ENCODE data around the gene DPP4.

- no peak for TF ChIP-seq CTCF (IDR thresholded peaks at IDR 0.05; ENCODE audit: low read depth, low read length)
- no peak for TF ChIP-seq EZH2phosphoT487 (IDR thresholded peaks at IDR 0.05; ENCODE audit: low read depth)
Measured at GRCh38 chr2:162106146-162106551, 32.1 kb upstream of the DPP4 start.
